H1 (cell line): Measurements from ENCODE around the gene CYP46A1.

Experiments used
- CTCF ChIP-seq, 3 experiments: IDR thresholded peaks; 1 replicate in 2 of 3; 2 replicates in 1 of 3; pipeline versions ENCODE4 v1.5.1 to v1.6.1; 2011; ENCODE audit warnings: low read length in 3 of 3, mild to moderate bottlenecking in 3 of 3, inconsistent platforms in 2 of 3, low read depth in 1 of 3, moderate library complexity in 1 of 3; ENCODE audit not compliant: insufficient read depth in 1 of 3; ENCODE audit errors: control extremely low read depth in 1 of 3
- E2F6 ChIP-seq: IDR thresholded peaks from 2 replicates; pipeline ENCODE4 v1.6.1; 2012; ENCODE audit warnings: inconsistent platforms
- POLR2A ChIP-seq, 2 experiments: IDR thresholded peaks; 1 replicate in 1 of 2; 2 replicates in 1 of 2; pipeline ENCODE4 v1.6.1; 2011; ENCODE audit warnings: low read depth in 2 of 2, low read length in 2 of 2, mild to moderate bottlenecking in 2 of 2; ENCODE audit errors: control extremely low read depth in 1 of 2
- SP1 ChIP-seq: IDR thresholded peaks from 2 replicates; pipeline ENCODE4 v1.6.1; 2011; ENCODE audit warnings: low read depth, low read length
- TAF1 ChIP-seq: IDR thresholded peaks from 2 replicates; pipeline ENCODE4 v1.6.1; 2011; ENCODE audit warnings: mild to moderate bottlenecking, low read depth, low read length
- TEAD4 ChIP-seq: IDR thresholded peaks from 2 replicates; pipeline ENCODE4 v1.6.1; 2012; ENCODE audit warnings: low read depth, low read length, inconsistent platforms, mixed read lengths
- USF2 ChIP-seq: IDR thresholded peaks from 2 replicates; pipeline ENCODE4 v1.6.1; 2011; ENCODE audit warnings: low read length, improper control_type of control experiment

GRCh38 chr14:99729991-99730875, 46.1 kb downstream of the CYP46A1 start:
- peak; percentile 11; the same call in 1 of the 2 replicates for TF ChIP-seq TAF1
- no peak for TF ChIP-seq POLR2A (IDR thresholded peaks at IDR 0.05; ENCODE audit: control extremely low read depth in 1 of 2, low read depth in 2 of 2, low read length in 2 of 2)
- TF ChIP-seq USF2 = no peak
- TF ChIP-seq TEAD4 = peak; percentile 93
- 0 out of 2 replicates have a peak, but pooled peaks have one; percentile 42 for TF ChIP-seq SP1
- no peak for TF ChIP-seq E2F6
- TF ChIP-seq CTCF (IDR thresholded peaks at IDR 0.05; ENCODE audit: control extremely low read depth in 1 of 3, insufficient read depth in 1 of 3, low read depth in 1 of 3, low read length in 3 of 3) = peak in 2 of 3 experiments; percentile 96; a peak in 3 of 4 replicates
